Upper lobe of left lung (tissue), 4 donors: ENCODE measurements around the gene SPEF1.

Experiments
- EP300 ChIP-seq, 4 donors: sonication (generic); formaldehyde crosslinking; IDR thresholded peaks; one replicate each; pipeline ENCODE4 v1.5.1; 2017; ENCODE audit warnings: antibody characterized with exemption in 4 of 4, control low read depth in 2 of 4
- POLR2A ChIP-seq, 4 donors: fragments of 450-650 bp; IDR thresholded peaks; one replicate each; pipeline ENCODE4 v1.5.1; 2016 to 2017; ENCODE audit warnings: antibody characterized with exemption in 4 of 4, mild to moderate bottlenecking in 2 of 4
- POLR2AphosphoS5 ChIP-seq, 2 donors: sonication (generic); formaldehyde crosslinking; IDR thresholded peaks; one replicate each; pipeline ENCODE4 v1.5.1; 2017; ENCODE audit warnings: antibody characterized with exemption in 2 of 2
- TF ChIP-seq, protein P1 (sequence below), 6 experiments: fragments of 450-650 bp in 4 of 6; fragments of 200-600 bp in 2 of 6; sonication (generic) in 2 of 6; IDR thresholded peaks; one replicate each; pipeline ENCODE4 v1.5.1; 2016 to 2019; ENCODE audit warnings: antibody characterized with exemption in 6 of 6

DNA sequence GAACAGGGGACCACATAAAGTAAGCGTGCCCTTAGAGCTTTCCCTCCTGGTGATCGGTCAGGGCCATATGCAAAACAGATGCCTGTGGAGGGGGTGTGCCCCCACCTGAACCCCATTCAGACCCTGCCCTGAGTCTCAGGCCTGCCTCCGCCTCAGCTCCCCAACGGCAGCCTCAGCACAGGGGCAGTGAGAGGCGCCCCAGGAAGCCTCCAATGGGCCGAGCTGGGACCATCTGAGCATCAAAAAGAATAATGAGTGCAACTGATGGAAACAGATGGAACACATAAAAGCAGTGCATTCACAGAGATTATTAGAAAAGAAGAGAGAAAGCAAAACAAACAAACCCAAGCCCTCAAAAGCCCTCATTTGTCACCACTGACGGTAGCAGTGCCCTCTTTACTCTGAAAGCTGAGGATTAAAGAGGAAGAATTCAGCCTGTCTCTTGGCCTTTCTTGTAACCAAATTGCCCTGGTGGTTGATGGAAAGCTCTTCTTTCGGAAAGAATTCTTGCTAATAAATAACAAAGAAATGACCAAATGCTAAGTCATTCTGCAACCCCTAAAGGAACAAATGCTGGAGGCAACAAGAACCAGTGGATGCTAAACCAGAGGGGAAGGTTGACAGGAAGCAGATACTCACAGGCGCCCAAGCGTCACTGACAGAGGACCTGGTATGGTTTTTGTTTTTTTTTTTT lies 20.4 kb downstream of the SPEF1 start:
- TF ChIP-seq EP300 (IDR thresholded peaks at IDR 0.05), result no peak
- TF ChIP-seq POLR2A (IDR thresholded peaks at IDR 0.05), result no peak
- TF ChIP-seq, protein P1, sequence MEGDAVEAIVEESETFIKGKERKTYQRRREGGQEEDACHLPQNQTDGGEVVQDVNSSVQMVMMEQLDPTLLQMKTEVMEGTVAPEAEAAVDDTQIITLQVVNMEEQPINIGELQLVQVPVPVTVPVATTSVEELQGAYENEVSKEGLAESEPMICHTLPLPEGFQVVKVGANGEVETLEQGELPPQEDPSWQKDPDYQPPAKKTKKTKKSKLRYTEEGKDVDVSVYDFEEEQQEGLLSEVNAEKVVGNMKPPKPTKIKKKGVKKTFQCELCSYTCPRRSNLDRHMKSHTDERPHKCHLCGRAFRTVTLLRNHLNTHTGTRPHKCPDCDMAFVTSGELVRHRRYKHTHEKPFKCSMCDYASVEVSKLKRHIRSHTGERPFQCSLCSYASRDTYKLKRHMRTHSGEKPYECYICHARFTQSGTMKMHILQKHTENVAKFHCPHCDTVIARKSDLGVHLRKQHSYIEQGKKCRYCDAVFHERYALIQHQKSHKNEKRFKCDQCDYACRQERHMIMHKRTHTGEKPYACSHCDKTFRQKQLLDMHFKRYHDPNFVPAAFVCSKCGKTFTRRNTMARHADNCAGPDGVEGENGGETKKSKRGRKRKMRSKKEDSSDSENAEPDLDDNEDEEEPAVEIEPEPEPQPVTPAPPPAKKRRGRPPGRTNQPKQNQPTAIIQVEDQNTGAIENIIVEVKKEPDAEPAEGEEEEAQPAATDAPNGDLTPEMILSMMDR (IDR thresholded peaks at IDR 0.05), result no peak
- TF ChIP-seq POLR2AphosphoS5 (IDR thresholded peaks at IDR 0.05), result no peak
